Measurements from ENCODE around the gene ZNF581.

DNA sequence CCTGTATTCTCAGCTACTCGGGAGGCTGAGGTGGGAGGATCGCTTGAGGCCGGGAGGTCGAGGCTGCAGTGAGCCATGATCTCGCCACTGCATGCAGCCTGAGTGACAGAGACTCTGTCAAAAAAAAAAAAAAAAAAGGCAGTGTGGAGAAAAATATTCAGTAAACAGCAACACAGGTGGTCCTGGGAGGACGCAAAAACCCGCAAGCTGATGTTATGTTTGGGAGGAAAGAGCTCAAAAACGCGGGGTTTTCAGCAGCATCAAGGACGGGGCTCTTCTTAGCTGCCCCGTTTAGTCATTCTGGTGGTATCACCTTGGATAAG lies 18.5 kb upstream of the ZNF581 start:
- TF ChIP-seq HDGF (IDR thresholded peaks at IDR 0.05; ENCODE audit: borderline replicate concordance) (no peak), SUZ12 (IDR thresholded peaks at IDR 0.05) (no peak), NFRKB (IDR thresholded peaks at IDR 0.05) (no peak), BHLHE40 (IDR thresholded peaks at IDR 0.05; ENCODE audit: borderline replicate concordance) (no peak), FOXK2 (IDR thresholded peaks at IDR 0.05) (no peak), FOXM1 (IDR thresholded peaks at IDR 0.05; ENCODE audit: borderline replicate concordance) (no peak), ARNT (IDR thresholded peaks at IDR 0.05) (no peak), ZNF384 (IDR thresholded peaks at IDR 0.05) (peak; percentile 69; the same call in 1 of the 2 replicates), SP1 (IDR thresholded peaks at IDR 0.05) (no peak), ELF4 (IDR thresholded peaks at IDR 0.05) (no peak), LEF1 (IDR thresholded peaks at IDR 0.05; ENCODE audit: borderline replicate concordance) (no peak), L3MBTL2 (conservative IDR thresholded peaks at IDR 0.05) (no peak)
- TF ChIP-seq, protein P1, sequence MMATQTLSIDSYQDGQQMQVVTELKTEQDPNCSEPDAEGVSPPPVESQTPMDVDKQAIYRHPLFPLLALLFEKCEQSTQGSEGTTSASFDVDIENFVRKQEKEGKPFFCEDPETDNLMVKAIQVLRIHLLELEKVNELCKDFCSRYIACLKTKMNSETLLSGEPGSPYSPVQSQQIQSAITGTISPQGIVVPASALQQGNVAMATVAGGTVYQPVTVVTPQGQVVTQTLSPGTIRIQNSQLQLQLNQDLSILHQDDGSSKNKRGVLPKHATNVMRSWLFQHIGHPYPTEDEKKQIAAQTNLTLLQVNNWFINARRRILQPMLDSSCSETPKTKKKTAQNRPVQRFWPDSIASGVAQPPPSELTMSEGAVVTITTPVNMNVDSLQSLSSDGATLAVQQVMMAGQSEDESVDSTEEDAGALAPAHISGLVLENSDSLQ (IDR thresholded peaks at IDR 0.05) = peak; percentile 62; the same call in 1 of the 2 replicates

Measured in HEK293T (cell line).